Body of pancreas (tissue), 4 donors: ENCODE results near the gene RIC1.
"Not testable (repeated sequence)": the region's sequence is repeated elsewhere in the genome, so short reads cannot be mapped to it uniquely, and the experiment has no call there.

Source experiments
- CTCF ChIP-seq, 7 experiments: fragments of 450-650 bp in 4 of 7; fragments of 200-600 bp in 3 of 7; sonication (generic) in 3 of 7; IDR thresholded peaks; one replicate each; pipeline ENCODE4 v1.5.1; 2016 to 2019; ENCODE audit warnings: antibody characterized with exemption in 7 of 7
- POLR2A ChIP-seq, 3 donors: fragments of 450-650 bp; IDR thresholded peaks; one replicate each; pipeline ENCODE4 v1.6.1; 2016; ENCODE audit warnings: antibody characterized with exemption in 3 of 3, mild to moderate bottlenecking in 2 of 3

- not testable (repeated sequence) for TF ChIP-seq CTCF, POLR2A (IDR thresholded peaks at IDR 0.05)
Observed at GRCh38 chr9:5662804-5663203, 33.9 kb downstream of the RIC1 start.
